ENCODE data around the gene CACNA2D3. TPM values are rescaled to one million over a fixed set of nuclear protein-coding genes. Genes with fewer than 3 reads are reported as not detected.

The CACNA2D3 gene
- total and polyA plus RNA-seq, 4 donors: 0.38 to 2.5 (median 1.1) TPM

DNA sequence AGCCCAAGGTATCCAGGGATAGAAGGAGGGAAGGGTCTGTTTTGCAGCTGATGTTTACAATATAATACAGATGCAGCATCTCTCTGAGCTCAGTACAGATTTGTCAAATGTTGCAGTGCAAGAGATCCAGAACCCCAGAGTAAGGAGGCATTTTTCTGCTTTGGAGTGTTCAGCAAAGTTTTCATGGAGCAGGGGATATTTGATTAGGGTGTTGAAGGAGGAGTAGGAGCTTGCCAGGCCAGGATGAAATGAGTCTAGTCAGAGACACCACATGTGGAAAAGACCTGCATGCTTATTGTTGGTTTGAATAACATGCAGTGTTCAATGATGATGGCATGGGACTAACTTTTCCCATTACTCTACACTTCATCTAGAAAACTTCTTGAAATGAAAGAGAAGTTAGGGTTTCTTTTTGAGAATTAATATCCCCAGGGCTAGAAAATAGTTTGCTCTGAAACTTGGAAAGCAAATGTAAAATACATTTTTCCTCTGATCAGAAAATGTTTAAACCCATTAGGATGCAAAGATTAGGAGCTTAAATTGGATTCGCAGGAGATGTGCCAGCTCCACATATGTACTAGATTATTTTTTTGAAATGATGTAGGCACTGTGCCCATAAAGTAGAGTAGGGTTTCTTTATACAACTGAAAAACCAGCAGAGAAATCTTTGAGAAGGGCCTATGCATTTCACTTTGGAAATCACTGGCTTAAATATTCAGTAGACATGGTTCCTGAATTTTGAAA is 243.8 kb downstream of the CACNA2D3 start:
- DNase-seq (peak in 2 of 3 donors; percentile 29 to 57), ATAC-seq (ENCODE audit: insufficient read depth, low FRiP score) (no peak)
- H3K9me3 ChIP-seq (ENCODE audit: control insufficient read depth in 4 of 4, insufficient read depth in 3 of 4, low read length in 3 of 4): peaks cover 0 to under 1% (median 0%) of the 10 kb centered on the region in 4 donors
- no peaks in the 10 kb centered on the region for H3K27me3 ChIP-seq (ENCODE audit: control insufficient read depth in 3 of 3, insufficient read depth in 3 of 3, low read length in 2 of 3)
- TF ChIP-seq CTCF (IDR thresholded peaks at IDR 0.05; ENCODE audit: control extremely low read depth, extremely low read depth): no peak
- H3K36me3 ChIP-seq (ENCODE audit: control insufficient read depth in 4 of 4, insufficient read depth in 4 of 4, low read length in 4 of 4): no peaks in the 10 kb centered on the region
- peaks cover 0 to 5% (median 0%) of the 10 kb centered on the region in 5 donors for H3K4me1 ChIP-seq (ENCODE audit: control insufficient read depth in 5 of 5, insufficient read depth in 5 of 5, low read length in 5 of 5)
- H3K9ac ChIP-seq (ENCODE audit: insufficient read depth in 1 of 2, low read length in 2 of 2): no peak overlapping the region
- no peak overlapping the region for H3K4me3 ChIP-seq
- H3K27ac ChIP-seq (ENCODE audit: low read depth in 1 of 2, low read length in 1 of 2): no peak overlapping the region
- 83 to 86% methylated on average over 1 of the region's 1 CpG for WGBS, 2 donors

DNA sequence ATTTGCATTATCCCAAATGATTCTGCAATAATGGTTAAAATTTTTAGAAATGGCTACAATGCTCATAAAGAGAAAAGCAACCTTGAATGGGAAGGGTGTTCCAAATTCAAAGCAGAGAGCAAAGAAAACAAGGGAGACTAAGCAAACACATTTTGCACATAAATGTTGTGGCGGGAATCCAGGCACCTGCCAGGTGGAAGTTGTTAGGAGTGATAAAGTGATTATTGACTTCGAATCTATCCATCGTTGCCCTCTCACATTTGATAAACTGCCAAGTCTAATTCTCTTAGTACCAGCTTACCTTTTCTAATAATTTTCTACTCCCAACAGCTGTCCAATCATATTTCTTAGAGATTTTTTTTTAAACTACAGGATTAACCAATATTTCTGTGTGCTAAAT is 244.5 kb downstream of the CACNA2D3 start:
- Histone ChIP-seq H3K27ac (ENCODE audit: low read depth in 1 of 2, low read length in 1 of 2) (no peak overlapping the region), H3K4me3 (no peak overlapping the region), H3K27me3 (ENCODE audit: control insufficient read depth in 3 of 3, insufficient read depth in 3 of 3, low read length in 2 of 3) (no peaks in the 10 kb centered on the region), H3K36me3 (ENCODE audit: control insufficient read depth in 4 of 4, insufficient read depth in 4 of 4, low read length in 4 of 4) (no peaks in the 10 kb centered on the region), H3K4me1 (ENCODE audit: control insufficient read depth in 5 of 5, insufficient read depth in 5 of 5, low read length in 5 of 5) (peaks cover 0 to 5% (median 0%) of the 10 kb centered on the region in 5 donors), H3K9me3 (ENCODE audit: control insufficient read depth in 4 of 4, insufficient read depth in 3 of 4, low read length in 3 of 4) (no peaks in the 10 kb centered on the region), H3K9ac (ENCODE audit: insufficient read depth in 1 of 2, low read length in 2 of 2) (no peak overlapping the region)
- 59 to 88% methylated on average over 3 of the region's 3 CpGs for WGBS, 2 donors
- DNase-seq: no peak
- TF ChIP-seq CTCF (IDR thresholded peaks at IDR 0.05; ENCODE audit: control extremely low read depth, extremely low read depth): no peak
- ATAC-seq (ENCODE audit: insufficient read depth, low FRiP score): no peak

DNA sequence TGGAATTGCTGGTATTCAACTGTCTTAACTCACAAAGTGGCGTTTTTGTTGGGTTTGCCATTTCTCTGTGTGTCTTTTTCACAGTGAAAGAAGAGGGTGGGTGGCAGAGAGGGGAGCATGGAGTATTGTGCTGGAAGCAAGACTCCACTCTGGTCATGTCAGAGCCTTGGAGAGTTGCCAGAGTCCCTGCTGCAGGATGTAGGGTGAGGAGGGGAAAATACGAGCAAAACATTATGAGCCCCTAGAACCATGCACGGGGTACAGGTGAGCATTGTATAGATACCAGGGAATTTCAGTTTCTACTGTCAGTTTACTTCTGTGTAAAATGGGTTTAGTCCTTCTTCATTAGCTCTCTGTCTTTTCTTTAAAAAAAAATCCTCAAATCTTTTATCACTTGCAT is 249.9 kb downstream of the CACNA2D3 start:
- no peak for TF ChIP-seq CTCF (IDR thresholded peaks at IDR 0.05; ENCODE audit: control extremely low read depth, extremely low read depth)
- ATAC-seq (ENCODE audit: insufficient read depth, low FRiP score) (no peak), DNase-seq (peak in 1 of 3 donors; percentile 51)
- Histone ChIP-seq H3K4me3 (no peak overlapping the region), H3K9me3 (ENCODE audit: control insufficient read depth in 4 of 4, insufficient read depth in 3 of 4, low read length in 3 of 4) (no peaks in the 10 kb centered on the region), H3K27ac (ENCODE audit: low read depth in 1 of 2, low read length in 1 of 2) (no peak overlapping the region), H3K9ac (ENCODE audit: insufficient read depth in 1 of 2, low read length in 2 of 2) (no peak overlapping the region), H3K27me3 (ENCODE audit: control insufficient read depth in 3 of 3, insufficient read depth in 3 of 3, low read length in 2 of 3) (no peaks in the 10 kb centered on the region), H3K4me1 (ENCODE audit: control insufficient read depth in 5 of 5, insufficient read depth in 5 of 5, low read length in 5 of 5) (peaks cover 0 to 18% (median 0%) of the 10 kb centered on the region in 5 donors), H3K36me3 (ENCODE audit: control insufficient read depth in 4 of 4, insufficient read depth in 4 of 4, low read length in 4 of 4) (no peaks in the 10 kb centered on the region)
- 58 to 70% methylated on average over 3 of the region's 3 CpGs for WGBS, 2 donors
